Testis (tissue), 2 donors: ENCODE measurements around the gene GGT1.
"Not testable (repeated sequence)": the region's sequence is repeated elsewhere in the genome, so short reads cannot be mapped to it uniquely, and the experiment has no call there.

Experiments
- CTCF ChIP-seq, 3 experiments: fragments of 450-650 bp in 2 of 3; fragments of 200-600 bp in 1 of 3; sonication (generic) in 1 of 3; IDR thresholded peaks; one replicate each; pipeline ENCODE4 v1.5.1; 2016 to 2019; ENCODE audit warnings: antibody characterized with exemption in 3 of 3, mild to moderate bottlenecking in 2 of 3, moderate library complexity in 1 of 3
- POLR2A ChIP-seq: fragments of 450-650 bp; IDR thresholded peaks from one replicate; pipeline ENCODE4 v1.6.1; 2017; ENCODE audit warnings: antibody characterized with exemption, mild to moderate bottlenecking, moderate library complexity

GRCh38 chr22:24636513-24636912 lies 33.5 kb downstream of the GGT1 start:
- TF ChIP-seq CTCF (IDR thresholded peaks at IDR 0.05); POLR2A: not testable (repeated sequence)
